ENCODE data around the gene ACP3.

DNA sequence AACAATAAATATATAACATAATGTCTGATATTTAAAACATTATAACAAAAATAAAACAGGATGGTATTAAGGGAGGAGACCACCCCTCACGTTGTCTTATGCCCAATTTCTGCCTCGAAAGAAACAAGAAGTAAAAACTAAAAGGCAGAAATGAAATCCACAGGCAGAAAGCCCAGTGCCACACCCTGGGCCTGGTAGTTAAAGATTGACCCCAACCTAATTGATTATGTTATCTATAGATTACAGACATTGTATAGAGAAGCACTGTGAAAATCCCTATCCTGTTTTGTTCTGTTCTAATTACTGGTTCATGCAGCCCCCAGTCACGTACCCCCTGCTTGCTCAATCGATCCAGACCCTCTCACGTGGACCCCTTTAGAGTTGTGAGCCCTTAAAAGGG, 22.3 kb upstream of the ACP3 start:
- no peak for TF ChIP-seq CTCF (IDR thresholded peaks at IDR 0.05; ENCODE audit: poor library complexity, severe bottlenecking)
- TF ChIP-seq EP300 (conservative IDR thresholded peaks at IDR 0.05; ENCODE audit: poor library complexity, severe bottlenecking): no peak
- TF ChIP-seq POLR2AphosphoS5 (IDR thresholded peaks at IDR 0.05): no peak
- no peak for TF ChIP-seq TAF1 (IDR thresholded peaks at IDR 0.05; ENCODE audit: low read depth)
- TF ChIP-seq EZH2 (IDR thresholded peaks at IDR 0.05; ENCODE audit: borderline replicate concordance, insufficient read depth, low read length, poor library complexity, severe bottlenecking): no peak
- no peak for TF ChIP-seq SMC3 (conservative IDR thresholded peaks at IDR 0.05; ENCODE audit: poor library complexity)

Measured in neural cell (in vitro differentiated cells).